H9 (cell line): ENCODE measurements around the gene KLHL13. TPM values are rescaled to one million over a fixed set of nuclear protein-coding genes. Genes with fewer than 3 reads are reported as not detected.

Source experiments
- DNase-seq: peaks from one replicate; pipeline ENCODE4 v3.0.0-alpha.2; 2017
- H2AFZ ChIP-seq: one replicate; pipeline ENCODE4 v1.6.1; 2013; ENCODE audit warnings: mild to moderate bottlenecking, low read length, control low read depth, moderate library complexity
- H2AK5ac ChIP-seq: 2 replicates; pipeline ENCODE4 v1.6.1; 2013; ENCODE audit warnings: low read length, control low read depth, mixed read lengths; ENCODE audit not compliant: insufficient read length
- H2BK120ac ChIP-seq: one replicate; pipeline ENCODE4 v1.6.1; 2013; ENCODE audit warnings: low read depth, mild to moderate bottlenecking, low read length, control low read depth, inconsistent platforms; ENCODE audit not compliant: poor library complexity, severe bottlenecking
- H2BK12ac ChIP-seq: 2 replicates; pipeline ENCODE4 v1.6.1; 2013; ENCODE audit warnings: low read length, control low read depth, mixed read lengths, low read depth; ENCODE audit not compliant: insufficient read length
- H2BK15ac ChIP-seq: 2 replicates; pipeline ENCODE4 v1.6.1; 2013; ENCODE audit warnings: low read depth, low read length, control low read depth
- H2BK20ac ChIP-seq: one replicate; pipeline ENCODE4 v1.6.1; 2013; ENCODE audit warnings: low read depth, mild to moderate bottlenecking, low read length, control low read depth, inconsistent platforms; ENCODE audit not compliant: poor library complexity, severe bottlenecking
- H2BK5ac ChIP-seq: 2 replicates; pipeline ENCODE4 v1.6.1; 2013; ENCODE audit warnings: low read length, control low read depth, mixed read lengths; ENCODE audit not compliant: insufficient read length
- H3K14ac ChIP-seq: 2 replicates; pipeline ENCODE4 v1.6.1; 2013; ENCODE audit warnings: low read length, control low read depth; ENCODE audit not compliant: insufficient read depth
- H3K18ac ChIP-seq: 2 replicates; pipeline ENCODE4 v1.6.1; 2013; ENCODE audit warnings: low read depth, mild to moderate bottlenecking, mixed read lengths, low read length, control low read depth; ENCODE audit not compliant: insufficient read length
- H3K23ac ChIP-seq: 2 replicates; pipeline ENCODE4 v1.6.1; 2013; ENCODE audit warnings: low read length, control low read depth, mixed read lengths, low read depth; ENCODE audit not compliant: insufficient read length
- H3K23me2 ChIP-seq: 2 replicates; pipeline ENCODE4 v1.6.1; 2013; ENCODE audit warnings: low read depth, mild to moderate bottlenecking, mixed read lengths, low read length, control low read depth; ENCODE audit not compliant: insufficient read length, poor library complexity, severe bottlenecking
- H3K27ac ChIP-seq: 2 replicates; pipeline ENCODE4 v1.5.1; 2013; ENCODE audit warnings: low read length, control low read depth, mixed read lengths, low read depth; ENCODE audit not compliant: insufficient read length
- H3K27me3 ChIP-seq: 2 replicates; pipeline ENCODE4 v1.6.1; 2013; ENCODE audit warnings: low read length, control low read depth, inconsistent platforms; ENCODE audit not compliant: insufficient read depth
- H3K4ac ChIP-seq: 2 replicates; pipeline ENCODE4 v1.6.1; 2013; ENCODE audit warnings: low read depth, mild to moderate bottlenecking, control low read depth, inconsistent platforms, low read length, moderate library complexity
- H3K4me1 ChIP-seq: 2 replicates; pipeline ENCODE4 v1.6.1; 2013; ENCODE audit warnings: low read length, control low read depth, inconsistent platforms; ENCODE audit not compliant: insufficient read depth
- H3K4me2 ChIP-seq: 2 replicates; pipeline ENCODE4 v1.6.1; 2013; ENCODE audit warnings: low read length, control low read depth, mixed read lengths; ENCODE audit not compliant: insufficient read length, insufficient read depth
- H3K56ac ChIP-seq: 2 replicates; pipeline ENCODE4 v1.6.1; 2013; ENCODE audit warnings: low read depth, mild to moderate bottlenecking, mixed read lengths, low read length, control low read depth; ENCODE audit not compliant: insufficient read length
- H3K79me1 ChIP-seq: 2 replicates; pipeline ENCODE4 v1.6.1; 2013; ENCODE audit warnings: low read depth, mild to moderate bottlenecking, moderate library complexity, low read length, control low read depth, inconsistent platforms; ENCODE audit not compliant: insufficient read depth, poor library complexity, severe bottlenecking
- H3K79me2 ChIP-seq: 2 replicates; pipeline ENCODE4 v1.6.1; 2013; ENCODE audit warnings: low read length, control low read depth, inconsistent platforms; ENCODE audit not compliant: insufficient read depth
- H3K9ac ChIP-seq: 2 replicates; pipeline ENCODE4 v1.6.1; 2013; ENCODE audit warnings: low read length, control low read depth, mixed read lengths; ENCODE audit not compliant: insufficient read length; ENCODE audit errors: extremely low read depth
- H3K9me3 ChIP-seq: one replicate; pipeline ENCODE4 v1.6.1; 2013; ENCODE audit warnings: low read depth, low read length, inconsistent platforms; ENCODE audit not compliant: control insufficient read depth
- H3T11ph ChIP-seq: one replicate; pipeline ENCODE4 v1.6.1; 2013; ENCODE audit warnings: mild to moderate bottlenecking, low read length, control low read depth, inconsistent platforms
- H4K20me1 ChIP-seq: one replicate; pipeline ENCODE4 v1.6.1; 2013; ENCODE audit not compliant: control insufficient read depth, insufficient read length, insufficient read depth
- H4K5ac ChIP-seq: 2 replicates; pipeline ENCODE4 v1.6.1; 2013; ENCODE audit warnings: low read depth, mild to moderate bottlenecking, mixed read lengths, low read length, control low read depth; ENCODE audit not compliant: insufficient read length
- H4K8ac ChIP-seq: replicated peaks from 2 replicates; pipeline ENCODE4 v1.6.1; 2013; ENCODE audit warnings: low read length, control low read depth, mixed read lengths, low read depth; ENCODE audit not compliant: insufficient read length
- H4K91ac ChIP-seq: 2 replicates; pipeline ENCODE4 v1.6.1; 2013; ENCODE audit warnings: low read depth, mild to moderate bottlenecking, moderate library complexity, mixed read lengths, low read length, control low read depth; ENCODE audit not compliant: insufficient read length
- H3K27ac Mint-ChIP-seq, 3 experiments: 2 replicates in 2 of 3; 3 replicates in 1 of 3; pipeline ENCODE4 v1.8.0; 2020 to 2021; ENCODE audit warnings: mixed read lengths in 3 of 3, mild to moderate bottlenecking in 1 of 3, moderate library complexity in 1 of 3
- H3K27me3 Mint-ChIP-seq: 2 replicates; pipeline ENCODE4 v1.8.0; 2021; ENCODE audit warnings: low read depth, mild to moderate bottlenecking, moderate library complexity, mixed read lengths
- H3K36me3 Mint-ChIP-seq, 3 experiments: 2 replicates in 2 of 3; 3 replicates in 1 of 3; pipeline ENCODE4 v1.8.0; 2020 to 2021; ENCODE audit warnings: low read depth in 3 of 3, mixed read lengths in 3 of 3; ENCODE audit not compliant: insufficient read depth in 1 of 3
- H3K4me1 Mint-ChIP-seq, 2 experiments: 2 replicates each; pipeline ENCODE4 v1.8.0; 2020; ENCODE audit warnings: mixed read lengths in 2 of 2
- H3K4me3 Mint-ChIP-seq, 2 experiments: 2 replicates in 1 of 2; 3 replicates in 1 of 2; pipeline ENCODE4 v1.8.0; 2020 to 2021; ENCODE audit warnings: mild to moderate bottlenecking in 2 of 2, mixed read lengths in 2 of 2, moderate library complexity in 1 of 2
- H3K9me3 Mint-ChIP-seq, 2 experiments: 2 replicates in 1 of 2; 3 replicates in 1 of 2; pipeline ENCODE4 v1.8.0; 2020; ENCODE audit warnings: mild to moderate bottlenecking in 2 of 2, mixed read lengths in 2 of 2, moderate library complexity in 1 of 2
- CTCF ChIP-seq: fragments of 200-600 bp; sonication (generic); conservative IDR thresholded peaks from 3 replicates; pipeline ENCODE4 v1.8.0; 2021; ENCODE audit warnings: antibody characterized with exemption, mild to moderate bottlenecking
- WGBS: extraction: QIAGEN DNeasy Blood & Tissue Kit; methylation state at CpG from one replicate; pipeline ENCODE4 v1.1.7; 2013; ENCODE audit warnings: missing lambda C conversion rate, low lambda C conversion rate, mixed read lengths; ENCODE audit not compliant: insufficient read length; ENCODE audit errors: extremely low coverage; 5-methylcytosine and 5-hydroxymethylcytosine counted together
- total RNA-seq: library from RNA; stranded (reverse); gene quantifications from 2 replicates; pipeline ENCODE4 v1.2.1, GENCODE V29; 2021

Gene KLHL13
- total RNA-seq, 1 experiment from 2014 or later, result 4.1 TPM

GRCh38 chrX:118164138-118164537, 47.5 kb upstream of the KLHL13 start:
- no peaks in the 10 kb centered on the region for H3K23me2 ChIP-seq
- H3K4me2 ChIP-seq, result no peak overlapping the region
- H4K91ac ChIP-seq, result no peak overlapping the region
- Mint-ChIP-seq H3K4me3 (no peak overlapping the region), H3K27me3 (no peaks in the 10 kb centered on the region), H3K27ac (no peak overlapping the region), H3K9me3 (peaks cover 3 to 76% of the 10 kb centered on the region in 2 experiments; a peak in 4 of 5 replicates), H3K4me1 (no peaks in the 10 kb centered on the region), H3K36me3 (no peaks in the 10 kb centered on the region; a peak in 1 of 7 replicates)
- no peak overlapping the region for H3K9ac ChIP-seq
- no peak overlapping the region for H4K8ac ChIP-seq
- H3K79me2 ChIP-seq, result no peaks in the 10 kb centered on the region
- H2BK120ac ChIP-seq, result no peak overlapping the region
- no peak overlapping the region for H2BK5ac ChIP-seq
- H3K27me3 ChIP-seq, result no peaks in the 10 kb centered on the region
- no peaks in the 10 kb centered on the region for H3K4me1 ChIP-seq
- no peak overlapping the region for H2AFZ ChIP-seq
- H3K27ac ChIP-seq, result no peak overlapping the region
- no peak overlapping the region for H2BK15ac ChIP-seq
- H3K14ac ChIP-seq, result no peak overlapping the region
- WGBS, result no CpG with 5 or more reads among the region's 1 CpG
- no peak overlapping the region for H3K56ac ChIP-seq
- H2BK12ac ChIP-seq, result no peak overlapping the region
- DNase-seq, result no peak
- TF ChIP-seq CTCF, result no peak
- H2AK5ac ChIP-seq, result no peak overlapping the region
- H4K5ac ChIP-seq, result no peak overlapping the region
- peaks cover 36% of the 10 kb centered on the region for H3K9me3 ChIP-seq
- no peak overlapping the region for H3T11ph ChIP-seq
- H3K4ac ChIP-seq, result no peak overlapping the region
- no peak overlapping the region for H2BK20ac ChIP-seq
- H3K23ac ChIP-seq, result no peak overlapping the region
- H3K18ac ChIP-seq, result no peak overlapping the region
- H3K79me1 ChIP-seq, result no peaks in the 10 kb centered on the region
- no peaks in the 10 kb centered on the region for H4K20me1 ChIP-seq
